MG63 (cell line): ENCODE data around the gene PTPRN2. TPM values are rescaled to one million over a fixed set of nuclear protein-coding genes. Genes with fewer than 3 reads are reported as not detected.
"Not testable (repeated sequence)": the region's sequence is repeated elsewhere in the genome, so short reads cannot be mapped to it uniquely, and the experiment has no call there.

Experiments
- DNase-seq: peaks from one replicate; pipeline ENCODE4 v3.0.0-alpha.2; 2020
- H3K27me3 ChIP-seq: fragments of 250-450 bp; sonication (Bioruptor Pico); 2 replicates; pipeline ENCODE4 v1.5.1; 2020; ENCODE audit warnings: mild to moderate bottlenecking, moderate library complexity
- H3K36me3 ChIP-seq: fragments of 250-450 bp; sonication (Bioruptor Pico); 2 replicates; pipeline ENCODE4 v1.5.1; 2020; ENCODE audit warnings: mild to moderate bottlenecking, moderate library complexity
- H3K4me3 ChIP-seq: fragments of 250-450 bp; sonication (Bioruptor Pico); 2 replicates; pipeline ENCODE4 v1.5.1; 2020; ENCODE audit warnings: mild to moderate bottlenecking, moderate library complexity
- H3K9me3 ChIP-seq: fragments of 250-450 bp; sonication (Bioruptor Pico); 2 replicates; pipeline ENCODE4 v1.5.1; 2020; ENCODE audit warnings: mild to moderate bottlenecking, moderate library complexity
- total RNA-seq: library from RNA; depleted of rRNA; stranded (reverse); fragments of >200 nt; shearing (Covaris generic); gene quantifications from 2 replicates; pipeline ENCODE4 v1.2.3, GENCODE V29; 2014; ENCODE audit warnings: low replicate concordance

PTPRN2 gene
- total RNA-seq, 1 experiment from 2014 or later: 0.16 TPM

- Histone ChIP-seq H3K4me3 (no peak overlapping the region), H3K9me3 (no peaks in the 10 kb centered on the region), H3K36me3 (no peaks in the 10 kb centered on the region), H3K27me3 (no peaks in the 10 kb centered on the region)
- DNase-seq: no peak
Observed at GRCh38 chr7:158060216-158060615, 527.4 kb downstream of the PTPRN2 start.

DNA sequence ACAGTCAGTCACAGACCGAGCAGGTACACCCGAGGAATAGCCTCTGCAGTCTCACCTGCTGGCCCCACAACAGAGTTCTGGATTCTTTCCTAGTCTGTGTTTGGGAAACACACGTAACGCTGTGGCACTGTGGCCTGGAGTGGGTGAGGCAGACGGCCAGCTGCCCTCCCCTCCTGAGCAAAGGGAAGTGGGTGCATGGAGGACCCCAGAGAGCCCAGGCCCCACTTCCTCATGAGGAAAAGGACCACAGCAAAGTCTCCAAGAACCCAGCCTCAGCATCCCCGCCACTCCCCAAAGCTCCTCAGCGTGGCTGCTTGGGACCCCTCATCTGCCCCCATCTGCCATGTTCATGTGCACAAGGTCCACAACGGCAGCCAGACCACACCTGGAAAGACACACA lies 530.2 kb downstream of the PTPRN2 start:
- Histone ChIP-seq H3K27me3 (no peaks in the 10 kb centered on the region), H3K4me3 (no peak overlapping the region), H3K9me3 (no peaks in the 10 kb centered on the region), H3K36me3 (no peaks in the 10 kb centered on the region)
- no peak for DNase-seq

GRCh38 chr7:158056761-158057160 lies 530.9 kb downstream of the PTPRN2 start:
- Histone ChIP-seq H3K4me3 (no peak overlapping the region), H3K27me3 (no peaks in the 10 kb centered on the region), H3K9me3 (no peaks in the 10 kb centered on the region), H3K36me3 (no peaks in the 10 kb centered on the region)
- no peak for DNase-seq

GRCh38 chr7:158055726-158056510 lies 531.7 kb downstream of the PTPRN2 start:
- no peak for DNase-seq
- H3K9me3 ChIP-seq: no peaks in the 10 kb centered on the region

DNA sequence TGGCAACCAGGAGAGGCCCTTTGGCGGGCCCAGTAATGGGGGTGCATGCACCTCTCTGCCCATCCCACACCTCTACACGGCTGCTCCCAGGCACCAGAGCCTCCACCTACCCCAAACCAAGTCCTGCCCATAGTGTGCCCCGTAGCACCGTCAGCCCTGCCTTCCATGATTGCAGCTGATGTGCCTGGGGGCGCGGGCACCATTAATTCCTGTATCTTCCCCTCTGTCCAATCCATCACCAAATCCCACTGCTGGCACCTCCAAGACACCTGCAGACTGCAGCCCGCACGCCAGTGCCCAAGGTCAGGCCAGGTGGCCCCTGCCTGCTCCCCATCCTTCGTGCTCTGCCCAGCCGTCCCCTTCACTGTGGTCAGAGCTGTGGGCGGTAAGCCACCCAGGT lies 533.0 kb downstream of the PTPRN2 start:
- H3K27me3 ChIP-seq: no peaks in the 10 kb centered on the region
- H3K36me3 ChIP-seq: no peaks in the 10 kb centered on the region
- no peak for DNase-seq
- no peaks in the 10 kb centered on the region for H3K9me3 ChIP-seq
- H3K4me3 ChIP-seq: no peak overlapping the region

More at GRCh38 chr7:158055726-158056510, 531.7 kb downstream of the PTPRN2 start:
- no peak overlapping the region for H3K4me3 ChIP-seq
- H3K36me3 ChIP-seq: no peaks in the 10 kb centered on the region
- H3K27me3 ChIP-seq: no peaks in the 10 kb centered on the region

DNA sequence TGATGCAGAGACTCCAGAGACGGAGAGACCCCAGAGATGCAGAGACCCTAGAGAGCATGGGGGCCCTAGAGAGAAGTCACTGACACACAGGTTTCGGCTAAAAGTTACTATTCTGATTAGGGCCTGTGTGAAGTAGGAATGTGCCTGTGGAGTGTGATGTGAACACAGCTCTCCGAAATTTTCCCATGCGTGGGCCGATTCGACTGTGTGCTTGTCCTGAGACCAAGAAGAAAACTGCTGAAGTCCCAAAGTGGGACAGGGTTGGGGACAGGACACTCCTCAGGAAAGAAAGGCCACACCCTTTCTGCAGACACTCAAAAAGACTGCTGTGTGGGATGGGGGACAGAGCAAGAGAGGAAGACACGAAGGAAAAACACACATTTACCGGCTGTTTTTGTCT lies 533.5 kb downstream of the PTPRN2 start:
- H3K9me3 ChIP-seq: no peaks in the 10 kb centered on the region
- H3K36me3 ChIP-seq: no peaks in the 10 kb centered on the region
- DNase-seq: no peak
- H3K27me3 ChIP-seq: no peaks in the 10 kb centered on the region
- no peak overlapping the region for H3K4me3 ChIP-seq

DNA sequence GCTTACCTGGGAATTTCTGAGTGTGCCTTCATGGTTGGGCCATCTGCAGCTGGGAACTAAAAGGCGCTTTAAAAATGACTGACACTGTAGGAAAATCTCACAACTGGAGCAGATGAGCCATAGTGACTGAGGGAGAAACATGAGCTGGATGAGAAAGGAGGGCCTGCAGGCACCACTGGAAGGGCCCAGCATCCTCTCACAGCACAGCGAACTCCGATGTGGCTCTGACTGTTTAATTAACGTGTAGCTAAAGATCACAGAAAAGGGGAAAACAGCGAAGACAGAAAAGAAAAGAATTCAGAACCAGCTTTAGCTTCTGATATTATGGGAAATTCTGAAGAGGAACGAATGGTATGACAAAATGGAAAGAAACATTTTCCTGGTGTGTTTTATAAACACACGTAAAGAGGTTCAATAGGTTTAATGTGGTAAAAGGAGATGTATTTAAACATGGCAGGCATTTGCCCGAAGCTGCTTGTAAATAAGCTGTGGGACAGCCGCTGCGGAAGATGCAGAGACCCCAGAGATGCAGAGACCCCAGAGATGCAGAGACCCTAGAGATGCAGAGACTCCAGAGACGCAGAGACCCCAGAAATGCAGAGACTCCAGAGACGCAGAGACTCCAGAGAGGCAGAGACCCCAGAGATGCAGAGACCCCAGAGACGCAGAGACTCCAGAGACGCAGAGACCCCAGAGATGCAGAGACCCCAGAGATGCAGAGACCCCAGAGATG lies 534.3 kb downstream of the PTPRN2 start:
- no peaks in the 10 kb centered on the region for H3K36me3 ChIP-seq
- H3K4me3 ChIP-seq: no peak overlapping the region
- DNase-seq: no peak
- no peaks in the 10 kb centered on the region for H3K27me3 ChIP-seq
- no peaks in the 10 kb centered on the region for H3K9me3 ChIP-seq

DNA sequence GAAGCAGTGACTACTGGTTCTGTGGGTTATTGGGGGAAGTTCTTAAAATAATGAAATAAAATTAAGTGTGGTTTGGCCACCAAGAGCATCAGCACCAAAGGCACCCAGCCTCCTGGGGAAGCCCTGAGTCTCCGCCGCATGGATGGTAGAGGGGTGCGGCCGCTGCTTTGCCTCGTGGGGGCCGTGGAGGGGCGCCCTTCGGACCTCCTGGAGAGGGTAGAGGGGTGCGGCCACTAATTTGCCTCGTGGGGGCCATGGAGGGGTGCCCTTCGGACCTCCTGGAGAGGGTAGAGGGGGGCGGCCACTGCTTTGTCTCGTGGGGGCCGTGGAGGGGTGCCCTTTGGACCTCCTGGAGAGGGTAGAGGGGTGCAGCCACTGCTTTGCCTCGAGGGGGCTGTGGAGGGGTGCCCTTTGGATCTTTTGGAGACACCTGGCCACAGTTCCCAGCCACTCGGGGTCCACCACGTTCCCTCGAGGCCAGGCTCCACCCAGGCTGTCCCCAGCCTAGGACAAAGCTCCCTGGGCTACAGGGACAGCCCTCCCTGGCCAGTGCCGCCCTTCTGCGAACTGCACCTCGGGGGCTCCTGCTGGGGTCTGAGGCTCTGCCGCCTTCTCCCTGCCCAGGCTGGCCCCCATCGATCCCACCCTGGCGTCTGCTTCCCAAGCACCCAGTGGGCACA lies 535.1 kb downstream of the PTPRN2 start:
- Histone ChIP-seq H3K4me3 (no peak overlapping the region), H3K27me3 (no peaks in the 10 kb centered on the region), H3K36me3 (no peaks in the 10 kb centered on the region), H3K9me3 (no peaks in the 10 kb centered on the region)
- DNase-seq: no peak

- Histone ChIP-seq H3K9me3 (no peaks in the 10 kb centered on the region), H3K36me3 (no peaks in the 10 kb centered on the region), H3K27me3 (no peaks in the 10 kb centered on the region), H3K4me3 (no peak overlapping the region)
- no peak for DNase-seq
Observed at GRCh38 chr7:158051776-158052175, 535.8 kb downstream of the PTPRN2 start.

GRCh38 chr7:158050978-158051651 lies 536.5 kb downstream of the PTPRN2 start:
- Histone ChIP-seq H3K9me3 (no peaks in the 10 kb centered on the region), H3K27me3 (no peaks in the 10 kb centered on the region), H3K36me3 (no peaks in the 10 kb centered on the region), H3K4me3 (no peak overlapping the region)
- DNase-seq: no peak

- no peaks in the 10 kb centered on the region for H3K36me3 ChIP-seq
- H3K27me3 ChIP-seq: no peaks in the 10 kb centered on the region
- H3K9me3 ChIP-seq: no peaks in the 10 kb centered on the region
- no peak for DNase-seq
- H3K4me3 ChIP-seq: no peak overlapping the region
Observed at GRCh38 chr7:158050441-158050977, 537.1 kb downstream of the PTPRN2 start.

DNA sequence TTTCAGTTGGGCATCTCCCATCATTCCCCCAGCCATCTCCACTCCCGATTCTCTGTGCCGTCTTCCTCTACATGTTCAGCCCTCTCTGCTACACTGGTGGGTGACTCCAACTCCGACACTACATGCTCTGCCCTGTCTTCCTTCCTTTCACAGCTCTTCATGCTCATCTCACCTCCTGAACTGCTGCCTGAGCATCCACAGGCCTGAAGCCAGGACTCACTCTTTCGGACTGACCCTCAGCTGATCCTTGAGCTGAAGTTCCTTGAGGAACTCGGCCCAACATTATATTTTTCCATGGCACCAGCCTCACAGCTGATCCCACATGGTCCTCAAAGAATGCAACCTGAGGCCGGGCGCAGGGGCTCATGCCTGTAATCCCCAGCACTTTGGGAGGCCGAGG lies 538.4 kb downstream of the PTPRN2 start:
- no peaks in the 10 kb centered on the region for H3K27me3 ChIP-seq
- DNase-seq: no peak
- H3K36me3 ChIP-seq: no peaks in the 10 kb centered on the region
- no peaks in the 10 kb centered on the region for H3K9me3 ChIP-seq
- H3K4me3 ChIP-seq: no peak overlapping the region

DNA sequence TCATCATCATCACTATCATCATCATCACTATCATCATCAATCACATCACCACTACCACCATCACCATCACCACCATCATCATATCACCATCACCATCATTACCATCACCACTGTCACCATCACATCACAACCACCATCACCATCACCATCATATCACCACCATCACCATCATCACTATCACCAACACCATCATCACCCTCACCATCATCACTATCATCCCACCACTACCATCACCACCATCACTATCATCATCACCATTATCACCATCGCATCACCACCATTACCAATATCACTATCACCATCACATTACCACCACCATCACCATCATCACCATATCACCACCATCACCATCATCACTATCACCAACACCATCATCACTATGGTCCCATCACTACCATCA lies 539.1 kb downstream of the PTPRN2 start:
- no peaks in the 10 kb centered on the region for H3K27me3 ChIP-seq
- no peak for DNase-seq
- no peak overlapping the region for H3K4me3 ChIP-seq
- H3K9me3 ChIP-seq: no peaks in the 10 kb centered on the region
- H3K36me3 ChIP-seq: no peaks in the 10 kb centered on the region

GRCh38 chr7:158047391-158048059 lies 540.1 kb downstream of the PTPRN2 start:
- Histone ChIP-seq H3K27me3 (no peaks in the 10 kb centered on the region), H3K9me3 (no peaks in the 10 kb centered on the region), H3K4me3 (no peak overlapping the region), H3K36me3 (no peaks in the 10 kb centered on the region)
- no peak for DNase-seq

DNA sequence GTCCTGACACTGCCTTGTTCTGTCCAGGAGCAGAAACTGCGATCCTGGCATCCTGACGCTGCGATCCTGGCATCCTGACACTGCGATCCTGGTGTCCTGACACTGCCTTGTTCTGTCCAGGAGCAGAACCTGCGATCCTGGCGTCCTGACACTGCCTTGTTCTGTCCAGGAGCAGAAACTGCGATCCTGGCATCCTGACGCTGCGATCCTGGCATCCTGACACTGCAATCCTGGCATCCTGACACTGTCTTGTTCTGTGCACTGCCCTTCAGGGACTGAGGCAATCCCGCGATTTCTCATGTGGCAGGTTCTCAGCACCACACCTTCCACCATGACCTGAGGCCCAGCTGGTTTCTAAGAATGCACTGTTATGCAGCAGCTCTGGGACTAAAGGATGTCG lies 541.4 kb downstream of the PTPRN2 start:
- not testable (repeated sequence) for DNase-seq, H3K9me3 ChIP-seq, H3K27me3 ChIP-seq, H3K36me3 ChIP-seq, H3K4me3 ChIP-seq

DNA sequence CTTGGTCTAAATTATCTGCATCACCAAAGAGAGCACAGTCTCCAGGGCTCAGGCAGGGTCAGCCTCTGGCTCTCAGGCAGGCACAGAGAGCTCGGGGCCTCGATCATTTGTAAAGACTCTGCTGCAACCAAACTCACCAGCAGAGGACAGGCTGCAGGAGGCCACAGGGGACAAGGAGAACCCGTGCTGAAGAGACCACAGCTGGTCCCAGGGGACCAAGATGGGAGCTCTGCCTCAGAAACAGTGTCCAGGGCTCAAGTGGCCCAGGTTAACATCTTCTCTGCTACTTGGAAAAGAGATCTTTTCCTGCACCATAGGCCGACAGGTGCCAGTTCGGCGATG lies 543.2 kb downstream of the PTPRN2 start:
- H3K9me3 ChIP-seq: no peaks in the 10 kb centered on the region
- no peak for DNase-seq
- no peaks in the 10 kb centered on the region for H3K36me3 ChIP-seq
- no peak overlapping the region for H3K4me3 ChIP-seq
- no peaks in the 10 kb centered on the region for H3K27me3 ChIP-seq
